ENCODE results near the gene GFRA4. TPM values are rescaled to one million over a fixed set of nuclear protein-coding genes. Genes with fewer than 3 reads are reported as not detected.

The GFRA4 gene, protein sequence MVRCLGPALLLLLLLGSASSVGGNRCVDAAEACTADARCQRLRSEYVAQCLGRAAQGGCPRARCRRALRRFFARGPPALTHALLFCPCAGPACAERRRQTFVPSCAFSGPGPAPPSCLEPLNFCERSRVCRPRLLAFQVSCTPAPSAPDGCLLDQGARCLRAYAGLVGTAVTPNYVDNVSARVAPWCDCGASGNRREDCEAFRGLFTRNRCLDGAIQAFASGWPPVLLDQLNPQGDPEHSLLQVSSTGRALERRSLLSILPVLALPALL
- not detected for total RNA-seq

DNA sequence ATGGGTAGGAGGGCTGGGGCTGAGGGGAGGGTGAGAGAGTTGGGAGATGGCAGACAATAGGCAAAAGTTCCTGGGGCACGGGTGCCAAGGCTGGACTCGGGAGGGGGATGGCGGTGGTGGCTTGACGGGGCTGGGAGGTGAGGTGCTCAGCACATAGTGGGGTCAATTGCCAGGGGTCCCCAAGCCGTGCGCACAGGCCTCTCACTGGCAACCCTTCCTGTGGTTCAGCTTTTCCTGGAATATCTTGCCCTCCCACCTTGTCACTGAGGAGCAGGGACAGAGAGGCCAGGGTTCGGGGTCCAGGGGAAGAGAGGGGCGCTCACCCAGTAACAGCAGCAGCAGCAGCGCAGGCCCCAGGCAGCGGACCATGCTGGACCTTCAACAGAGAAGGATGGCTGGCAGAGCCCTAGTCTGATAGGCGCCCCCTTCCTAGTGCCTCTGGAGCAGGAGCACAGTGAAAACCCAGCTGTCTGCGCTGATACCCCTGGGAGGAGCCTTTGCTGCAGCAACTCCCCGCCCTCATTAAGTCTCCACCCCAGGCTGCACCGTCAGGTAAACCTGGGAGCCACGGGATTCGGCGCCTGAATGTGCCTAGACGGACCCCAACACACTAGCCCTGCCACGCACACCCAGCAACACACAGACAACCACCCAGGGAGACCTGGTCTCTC is at the start of gene GFRA4:
Gene GFRA4, minus strand, starts transcription at position 369 of the 671 bp plus-strand sequence. Its CDS starts 0 bp downstream, at position 369.
- H3K27me3 ChIP-seq = no peaks in the 10 kb centered on the region

DNA sequence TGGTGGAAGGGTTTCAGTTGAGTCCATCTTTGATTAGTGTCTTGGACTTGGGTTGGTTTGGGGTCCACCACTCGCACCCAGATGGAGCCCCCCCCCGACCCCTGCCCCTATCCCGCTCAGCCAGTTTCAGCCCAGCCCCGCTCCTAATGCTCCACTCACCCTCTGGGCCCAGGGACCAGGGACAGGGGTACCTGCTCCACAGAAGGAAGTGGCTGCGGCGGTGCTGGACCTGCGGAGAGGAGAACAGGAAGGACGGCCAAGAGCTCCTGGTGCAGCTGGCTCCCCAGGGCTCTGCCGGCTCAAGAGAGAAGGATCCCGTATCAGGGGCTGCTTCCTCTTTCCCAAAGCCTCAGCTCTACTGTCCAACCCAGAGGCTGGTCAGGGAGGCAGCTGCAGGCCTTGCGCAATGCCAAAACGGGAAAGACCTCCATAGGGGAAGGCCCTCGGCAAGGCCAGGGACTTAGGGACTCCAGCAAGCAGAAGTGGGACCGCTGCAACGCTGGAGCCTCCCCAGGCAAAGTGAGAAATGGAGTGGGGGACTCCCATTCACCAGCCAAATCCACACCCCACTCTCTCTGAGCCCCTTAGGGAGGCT is 49.2 kb upstream of the GFRA4 start, which contains the start of gene SIGLEC1:
Gene SIGLEC1, minus strand, starts transcription at position 322 of the 595 bp plus-strand sequence. CDS start 5,472 bp downstream, outside the sequence.
- intact Hi-C loops (cut with DNase I) = no loop called here
- Histone ChIP-seq H3K9me3 (no peaks in the 10 kb centered on the region), H3K4me3 (no peak within 1 kb of the TSS), H3K36me3 (no peaks in the 10 kb centered on the region), H3K4me1 (peaks cover 14% of the 10 kb centered on the region), H3K27ac (no peak within 1 kb of the TSS), H3K27me3 (no peaks in the 10 kb centered on the region)
- TF ChIP-seq POLR2A (IDR thresholded peaks at IDR 0.05) (no peak), POLR2AphosphoS5 (IDR thresholded peaks at IDR 0.05; ENCODE audit: insufficient read depth in 1 of 2, low read depth in 1 of 2) (no peak), CTCF (IDR thresholded peaks at IDR 0.05) (no peak)
- peak in 1 of 2 donors; percentile 87 for DNase-seq (ENCODE audit: extremely low spot score in 2 of 2)

More for the DNA sequence above, at the start of gene GFRA4:
- intact Hi-C loops (cut with DNase I) = no loop called here
- no peak within 1 kb of the TSS for H3K4me3 ChIP-seq
- DNase-seq (ENCODE audit: extremely low spot score in 2 of 2) = no peak
- H3K27ac ChIP-seq = no peak within 1 kb of the TSS
- TF ChIP-seq POLR2AphosphoS5 (IDR thresholded peaks at IDR 0.05; ENCODE audit: insufficient read depth in 1 of 2, low read depth in 1 of 2) (no peak), CTCF (IDR thresholded peaks at IDR 0.05) (no peak), POLR2A (IDR thresholded peaks at IDR 0.05) (no peak)
- H3K36me3 ChIP-seq = no peaks in the 10 kb centered on the region
- no peaks in the 10 kb centered on the region for H3K9me3 ChIP-seq
- peaks cover 13% of the 10 kb centered on the region for H3K4me1 ChIP-seq

GRCh38 chr20:3711484-3711941 is 48.3 kb upstream of the GFRA4 start:
- Histone ChIP-seq H3K27me3 (no peaks in the 10 kb centered on the region), H3K9me3 (no peaks in the 10 kb centered on the region), H3K4me3 (no peak overlapping the region), H3K36me3 (no peaks in the 10 kb centered on the region), H3K27ac (no peak overlapping the region), H3K4me1 (peaks cover 14% of the 10 kb centered on the region)
- DNase-seq (ENCODE audit: extremely low spot score in 2 of 2) = no peak
- intact Hi-C loops (cut with DNase I) = no loop called here
- no peak for TF ChIP-seq POLR2AphosphoS5 (IDR thresholded peaks at IDR 0.05; ENCODE audit: insufficient read depth in 1 of 2, low read depth in 1 of 2)
- no peak for TF ChIP-seq CTCF (IDR thresholded peaks at IDR 0.05)
- TF ChIP-seq POLR2A (IDR thresholded peaks at IDR 0.05) = no peak

- no peaks in the 10 kb centered on the region for H3K9me3 ChIP-seq
- peak overlapping the region; percentile 25 for H3K27ac ChIP-seq
- no peaks in the 10 kb centered on the region for H3K27me3 ChIP-seq
- TF ChIP-seq CTCF (IDR thresholded peaks at IDR 0.05) (peak; percentile 93 to 98 (median 97)), POLR2A (IDR thresholded peaks at IDR 0.05) (no peak), POLR2AphosphoS5 (IDR thresholded peaks at IDR 0.05; ENCODE audit: insufficient read depth in 1 of 2, low read depth in 1 of 2) (peak in 1 of 2 donors; percentile 59)
- H3K4me1 ChIP-seq = peaks cover 14% of the 10 kb centered on the region
- intact Hi-C loops (cut with DNase I) = loop anchor here (1.0 kb wide), 1 partner anchor 35 kb away; no protein-coding TSS in a partner anchor
- no peak overlapping the region for H3K4me3 ChIP-seq
- no peaks in the 10 kb centered on the region for H3K36me3 ChIP-seq
- DNase-seq (ENCODE audit: extremely low spot score in 2 of 2) = peak in 1 of 2 donors; percentile 83
Observed at GRCh38 chr20:3710703-3711483, 47.7 kb upstream of the GFRA4 start.

Data from vagina (tissue), 2 donors.